Measurements from ENCODE around the gene NCKAP5. TPM values are rescaled to one million over a fixed set of nuclear protein-coding genes. Genes with fewer than 3 reads are reported as not detected.

Gene NCKAP5
- total RNA-seq, 1 donor from 2014 or later: 27.9 TPM

DNA sequence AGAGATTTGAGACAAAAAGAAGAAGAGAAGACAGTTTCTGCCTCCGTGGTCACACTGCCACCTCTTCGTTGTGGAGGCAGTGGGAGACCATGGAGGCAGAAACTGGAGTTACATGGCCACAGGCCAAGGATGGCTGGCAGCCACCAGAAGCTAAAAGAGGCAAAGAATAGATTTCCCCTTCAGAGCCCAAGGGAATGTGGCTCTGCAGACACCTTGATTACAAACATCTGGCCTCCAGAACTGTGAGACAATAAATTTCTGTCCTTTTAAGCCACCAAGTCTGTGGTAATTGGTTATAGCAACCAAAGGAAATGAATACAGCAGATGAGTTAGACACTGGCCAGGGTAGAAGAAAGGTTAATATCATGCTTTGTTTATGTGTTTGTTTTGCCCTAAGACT is 477.9 kb downstream of the NCKAP5 start:
- Mint-ChIP-seq H3K4me1 (no peaks in the 10 kb centered on the region), H3K27ac (ENCODE audit: unreplicated experiment) (no peak overlapping the region), H3K36me3 (ENCODE audit: low read depth) (peaks cover 5% of the 10 kb centered on the region), H3K4me3 (no peak overlapping the region), H3K27me3 (ENCODE audit: low read depth) (no peaks in the 10 kb centered on the region), H3K9me3 (no peaks in the 10 kb centered on the region)
- TF ChIP-seq, protein P1, sequence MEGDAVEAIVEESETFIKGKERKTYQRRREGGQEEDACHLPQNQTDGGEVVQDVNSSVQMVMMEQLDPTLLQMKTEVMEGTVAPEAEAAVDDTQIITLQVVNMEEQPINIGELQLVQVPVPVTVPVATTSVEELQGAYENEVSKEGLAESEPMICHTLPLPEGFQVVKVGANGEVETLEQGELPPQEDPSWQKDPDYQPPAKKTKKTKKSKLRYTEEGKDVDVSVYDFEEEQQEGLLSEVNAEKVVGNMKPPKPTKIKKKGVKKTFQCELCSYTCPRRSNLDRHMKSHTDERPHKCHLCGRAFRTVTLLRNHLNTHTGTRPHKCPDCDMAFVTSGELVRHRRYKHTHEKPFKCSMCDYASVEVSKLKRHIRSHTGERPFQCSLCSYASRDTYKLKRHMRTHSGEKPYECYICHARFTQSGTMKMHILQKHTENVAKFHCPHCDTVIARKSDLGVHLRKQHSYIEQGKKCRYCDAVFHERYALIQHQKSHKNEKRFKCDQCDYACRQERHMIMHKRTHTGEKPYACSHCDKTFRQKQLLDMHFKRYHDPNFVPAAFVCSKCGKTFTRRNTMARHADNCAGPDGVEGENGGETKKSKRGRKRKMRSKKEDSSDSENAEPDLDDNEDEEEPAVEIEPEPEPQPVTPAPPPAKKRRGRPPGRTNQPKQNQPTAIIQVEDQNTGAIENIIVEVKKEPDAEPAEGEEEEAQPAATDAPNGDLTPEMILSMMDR (conservative IDR thresholded peaks at IDR 0.05): no peak
- no peak for DNase-seq (ENCODE audit: low read depth, low spot score)

DNA sequence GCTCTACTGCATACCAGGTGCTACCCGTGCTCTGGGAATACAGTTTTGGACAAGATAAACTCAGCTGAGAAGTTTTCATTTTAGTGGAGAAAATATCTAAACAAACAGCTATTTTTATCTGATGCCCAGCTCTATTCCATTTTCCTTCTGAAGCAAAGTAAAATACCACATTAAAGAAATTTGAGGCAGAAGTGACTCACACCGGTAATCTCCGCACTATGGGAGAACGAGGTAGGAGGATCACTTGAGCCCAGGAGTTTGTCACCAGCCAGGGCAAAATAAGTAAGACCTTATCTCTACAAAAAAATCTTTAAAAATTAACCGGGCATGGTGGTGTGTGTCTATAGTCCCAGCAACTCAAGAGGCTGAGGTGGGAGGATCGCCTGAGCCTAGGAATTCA is 482.1 kb downstream of the NCKAP5 start:
- DNase-seq (ENCODE audit: low read depth, low spot score): no peak
- Mint-ChIP-seq H3K27me3 (ENCODE audit: low read depth) (no peaks in the 10 kb centered on the region), H3K36me3 (ENCODE audit: low read depth) (peaks cover 4% of the 10 kb centered on the region), H3K4me1 (no peaks in the 10 kb centered on the region), H3K4me3 (no peak overlapping the region), H3K27ac (ENCODE audit: unreplicated experiment) (no peak overlapping the region), H3K9me3 (no peaks in the 10 kb centered on the region)
- TF ChIP-seq, protein P1 (conservative IDR thresholded peaks at IDR 0.05): no peak

DNA sequence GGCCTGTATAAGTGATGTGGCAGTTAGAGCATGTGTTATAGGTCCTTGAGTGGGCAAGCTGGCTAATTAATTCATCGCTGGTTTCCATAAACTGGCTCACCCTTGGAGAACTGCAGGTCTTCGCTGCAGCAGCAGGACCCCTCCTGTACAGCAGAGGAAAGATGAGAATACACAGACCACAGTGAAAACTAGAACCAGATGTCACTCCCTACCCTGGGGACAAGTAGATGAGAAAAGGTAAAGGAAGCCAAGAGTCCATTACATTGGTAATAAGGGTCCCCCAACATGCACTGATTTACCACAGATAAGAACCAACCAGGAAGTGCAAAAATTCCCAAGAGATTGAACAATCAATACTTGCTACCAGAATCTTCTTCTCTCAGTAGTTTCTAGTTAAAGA is 482.6 kb downstream of the NCKAP5 start:
- Mint-ChIP-seq H3K4me1 (no peaks in the 10 kb centered on the region), H3K9me3 (no peaks in the 10 kb centered on the region), H3K4me3 (no peak overlapping the region), H3K27me3 (ENCODE audit: low read depth) (no peaks in the 10 kb centered on the region), H3K36me3 (ENCODE audit: low read depth) (no peaks in the 10 kb centered on the region), H3K27ac (ENCODE audit: unreplicated experiment) (no peak overlapping the region)
- DNase-seq (ENCODE audit: low read depth, low spot score): no peak
- TF ChIP-seq, protein P1 (conservative IDR thresholded peaks at IDR 0.05): no peak

DNA sequence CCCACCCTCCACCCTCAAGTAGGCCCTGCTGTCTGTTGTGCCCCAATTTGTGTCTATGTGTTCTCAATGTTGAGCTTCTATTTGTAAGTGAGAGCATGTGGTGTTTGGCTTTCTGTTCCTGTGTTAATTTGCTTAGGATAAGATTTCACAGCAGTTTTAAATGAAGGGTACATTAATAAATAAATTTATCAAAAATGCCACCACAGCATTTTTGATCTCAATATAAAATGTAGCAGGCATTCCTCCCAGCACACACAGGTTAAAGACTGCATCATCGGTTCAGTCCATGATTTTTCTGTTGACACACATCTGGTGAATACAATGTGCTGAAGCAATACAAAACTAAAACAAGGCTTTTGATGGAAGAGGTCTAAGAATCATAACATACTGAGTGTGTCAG is 486.2 kb downstream of the NCKAP5 start:
- H3K9me3 Mint-ChIP-seq: no peaks in the 10 kb centered on the region
- DNase-seq (ENCODE audit: low read depth, low spot score): no peak
- no peaks in the 10 kb centered on the region for H3K4me1 Mint-ChIP-seq
- TF ChIP-seq, protein P1 (conservative IDR thresholded peaks at IDR 0.05): no peak
- no peaks in the 10 kb centered on the region for H3K27me3 Mint-ChIP-seq (ENCODE audit: low read depth)
- no peak overlapping the region for H3K27ac Mint-ChIP-seq (ENCODE audit: unreplicated experiment)
- H3K36me3 Mint-ChIP-seq (ENCODE audit: low read depth): no peaks in the 10 kb centered on the region
- no peak overlapping the region for H3K4me3 Mint-ChIP-seq

DNA sequence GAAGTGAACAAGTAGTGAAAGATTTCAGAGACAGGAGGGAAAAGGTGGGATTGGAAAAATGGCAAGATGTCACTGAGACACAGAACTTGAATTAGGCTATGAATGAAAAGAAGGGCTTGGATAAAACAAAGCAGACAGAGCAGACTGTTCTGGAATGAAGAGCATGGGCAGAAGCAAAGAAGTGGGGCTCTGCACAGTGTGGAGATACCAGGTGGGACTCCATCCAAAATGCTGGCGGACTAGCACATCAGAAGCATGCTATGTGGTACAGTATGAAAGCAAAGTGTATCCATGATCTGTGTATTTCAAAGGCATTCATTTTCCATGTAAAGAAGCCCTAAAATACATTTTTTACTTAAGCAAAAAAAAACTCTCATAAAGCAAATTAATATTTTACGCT is 487.4 kb downstream of the NCKAP5 start:
- Mint-ChIP-seq H3K27me3 (ENCODE audit: low read depth) (no peaks in the 10 kb centered on the region), H3K27ac (ENCODE audit: unreplicated experiment) (no peak overlapping the region), H3K9me3 (no peaks in the 10 kb centered on the region), H3K36me3 (ENCODE audit: low read depth) (no peaks in the 10 kb centered on the region), H3K4me1 (no peaks in the 10 kb centered on the region), H3K4me3 (no peak overlapping the region)
- DNase-seq (ENCODE audit: low read depth, low spot score): no peak
- TF ChIP-seq, protein P1 (conservative IDR thresholded peaks at IDR 0.05): no peak

Measured in neural crest cell (in vitro differentiated cells).